KBM-7 (cell line): Measurements from ENCODE around the gene VPS25.

Experiments
- DNase-seq: peaks from one replicate; pipeline ENCODE4 v3.0.0-alpha.2; 2015
- in situ Hi-C: fragments of 300-500 bp; cut with MboI; formaldehyde crosslinking; loops from 2 replicates; pipeline ENCODE4 v1.14.3; 2020; ENCODE audit warnings: low sequenced_read_pairs, low pct_unique_long_range_greater_than_20kb, mixed read lengths

Gene VPS25

GRCh38 chr17:42819939-42820535 lies 46.8 kb downstream of the VPS25 start:
- in situ Hi-C loops, result no loop called here
- DNase-seq, result peak; percentile 78

- in situ Hi-C loops, result no loop called here
- DNase-seq, result no peak
Measured at GRCh38 chr17:42821176-42821575, 47.9 kb downstream of the VPS25 start.

- in situ Hi-C loops, result loop anchor here (25.0 kb wide), 1 partner anchor 110 kb away; no protein-coding TSS in a partner anchor
Measured at GRCh38 chr17:42827472-42827871, 54.2 kb downstream of the VPS25 start.

More at GRCh38 chr17:42827472-42827871, 54.2 kb downstream of the VPS25 start:
- DNase-seq, result no peak
